AG10803 (cell line): Measurements from ENCODE around the gene SPEM1.

Experiments used
- DNase-seq: peaks from one replicate; pipeline ENCODE4 v3.0.0; 2010; ENCODE audit warnings: low read depth
- H3K4me3 ChIP-seq: 2 replicates; pipeline ENCODE4 v1.5.1; 2011; ENCODE audit warnings: mild to moderate bottlenecking, low read length, control low read depth
- CTCF ChIP-seq: conservative IDR thresholded peaks from 2 replicates; pipeline ENCODE4 v1.5.1; 2011; ENCODE audit warnings: mild to moderate bottlenecking, low read length, control low read depth, inconsistent platforms

SPEM1 gene

GRCh38 chr17:7419819-7420610 lies at the start of gene SPEM1:
SPEM1 (plus strand) TSS chr17:7420324; CDS start chr17:7420385, 61 bp downstream.
- DNase-seq = no peak
- H3K4me3 ChIP-seq = no peak within 1 kb of the TSS
- TF ChIP-seq CTCF = no peak

GRCh38 chr17:7370853-7371252 lies 49.3 kb upstream of the SPEM1 start:
- no peak for DNase-seq
- TF ChIP-seq CTCF = no peak
- no peak overlapping the region for H3K4me3 ChIP-seq

GRCh38 chr17:7374353-7374752 lies 45.8 kb upstream of the SPEM1 start:
- no peak for TF ChIP-seq CTCF
- H3K4me3 ChIP-seq = no peak overlapping the region
- DNase-seq = no peak

- no peak for DNase-seq
- no peak overlapping the region for H3K4me3 ChIP-seq
- TF ChIP-seq CTCF = no peak
Measured at GRCh38 chr17:7379134-7379533, 41.0 kb upstream of the SPEM1 start.

- TF ChIP-seq CTCF = peak; percentile 22
- H3K4me3 ChIP-seq = peak overlapping the region; percentile 44
- DNase-seq = peak; percentile 75
Measured at GRCh38 chr17:7380321-7380720, 39.8 kb upstream of the SPEM1 start.

- peak within 1 kb of the TSS; percentile 44 for H3K4me3 ChIP-seq
- DNase-seq = no peak
- no peak for TF ChIP-seq CTCF
Measured at GRCh38 chr17:7380855-7381683, 39.1 kb upstream of the SPEM1 start, which contains the start of gene TNK1. TNK1 (plus strand) TSS chr17:7381089; CDS start chr17:7382927, 1,838 bp downstream.
